Right atrium auricular region (tissue), 2 donors: ENCODE results near the gene RPS27. TPM values are rescaled to one million over a fixed set of nuclear protein-coding genes. Genes with fewer than 3 reads are reported as not detected.
"Not testable (repeated sequence)": the region's sequence is repeated elsewhere in the genome, so short reads cannot be mapped to it uniquely, and the experiment has no call there.

ENCODE experiments used
- DNase-seq: peaks from one replicate; pipeline ENCODE4 v3.0.0-alpha.2; 2019; ENCODE audit warnings: low spot score
- H3K27ac ChIP-seq, 2 donors: fragments of 200-600 bp; sonication (generic); 1 replicate in 1 of 2; 2 replicates in 1 of 2; pipeline ENCODE4 v1.5.1; 2016 to 2019
- H3K27me3 ChIP-seq, 2 donors: fragments of 200-600 bp; sonication (generic); one replicate each; pipeline versions ENCODE4 v1.5.1 to v1.6.0; 2017 to 2019
- H3K36me3 ChIP-seq: fragments of 200-600 bp; sonication (generic); one replicate; pipeline ENCODE4 v1.5.1; 2016
- H3K4me1 ChIP-seq, 2 donors: fragments of 200-600 bp; sonication (generic); one replicate each; pipeline versions ENCODE4 v1.5.1 to v1.6.0; 2017 to 2019
- H3K4me3 ChIP-seq, 2 donors: fragments of 200-600 bp; sonication (generic); 1 replicate in 1 of 2; 2 replicates in 1 of 2; pipeline ENCODE4 v1.5.1; 2017 to 2019; ENCODE audit warnings: mild to moderate bottlenecking in 1 of 2, moderate library complexity in 1 of 2
- H3K9me3 ChIP-seq, 2 donors: fragments of 200-600 bp; sonication (generic); one replicate each; pipeline ENCODE4 v1.5.1; 2019
- microRNA-seq, 2 donors: library from miRNA; unstranded; fragments of <30 nt; microRNA quantifications; one replicate each; pipeline ENCODE4, GENCODE V29; 2016 to 2017; ENCODE audit warnings: borderline number of aligned reads in 2 of 2, borderline replicate concordance in 1 of 2
- total RNA-seq, 2 donors: library from RNA; depleted of rRNA; stranded (reverse); fragments of >200 nt; gene quantifications; one replicate each; pipeline ENCODE4 v1.1.0, GENCODE V29; 2016
- TF ChIP-seq, protein P1 (sequence below), 2 donors: fragments of 200-600 bp; sonication (generic); IDR thresholded peaks; one replicate each; pipeline ENCODE4 v1.5.1; 2019; ENCODE audit warnings: antibody characterized with exemption in 2 of 2

RPS27 gene
- total RNA-seq, 2 donors from 2014 or later = 709 to 1,582 TPM

- H3K4me3 ChIP-seq = no peak overlapping the region
- H3K27ac ChIP-seq = no peak overlapping the region
- H3K27me3 ChIP-seq = no peaks in the 10 kb centered on the region
- H3K4me1 ChIP-seq = no peaks in the 10 kb centered on the region
- DNase-seq = no peak
- no peaks in the 10 kb centered on the region for H3K36me3 ChIP-seq
- no peaks in the 10 kb centered on the region for H3K9me3 ChIP-seq
- TF ChIP-seq, protein P1, sequence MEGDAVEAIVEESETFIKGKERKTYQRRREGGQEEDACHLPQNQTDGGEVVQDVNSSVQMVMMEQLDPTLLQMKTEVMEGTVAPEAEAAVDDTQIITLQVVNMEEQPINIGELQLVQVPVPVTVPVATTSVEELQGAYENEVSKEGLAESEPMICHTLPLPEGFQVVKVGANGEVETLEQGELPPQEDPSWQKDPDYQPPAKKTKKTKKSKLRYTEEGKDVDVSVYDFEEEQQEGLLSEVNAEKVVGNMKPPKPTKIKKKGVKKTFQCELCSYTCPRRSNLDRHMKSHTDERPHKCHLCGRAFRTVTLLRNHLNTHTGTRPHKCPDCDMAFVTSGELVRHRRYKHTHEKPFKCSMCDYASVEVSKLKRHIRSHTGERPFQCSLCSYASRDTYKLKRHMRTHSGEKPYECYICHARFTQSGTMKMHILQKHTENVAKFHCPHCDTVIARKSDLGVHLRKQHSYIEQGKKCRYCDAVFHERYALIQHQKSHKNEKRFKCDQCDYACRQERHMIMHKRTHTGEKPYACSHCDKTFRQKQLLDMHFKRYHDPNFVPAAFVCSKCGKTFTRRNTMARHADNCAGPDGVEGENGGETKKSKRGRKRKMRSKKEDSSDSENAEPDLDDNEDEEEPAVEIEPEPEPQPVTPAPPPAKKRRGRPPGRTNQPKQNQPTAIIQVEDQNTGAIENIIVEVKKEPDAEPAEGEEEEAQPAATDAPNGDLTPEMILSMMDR (IDR thresholded peaks at IDR 0.05) = no peak
Observed at GRCh38 chr1:154019269-154019668, 28.7 kb downstream of the RPS27 start.

DNA sequence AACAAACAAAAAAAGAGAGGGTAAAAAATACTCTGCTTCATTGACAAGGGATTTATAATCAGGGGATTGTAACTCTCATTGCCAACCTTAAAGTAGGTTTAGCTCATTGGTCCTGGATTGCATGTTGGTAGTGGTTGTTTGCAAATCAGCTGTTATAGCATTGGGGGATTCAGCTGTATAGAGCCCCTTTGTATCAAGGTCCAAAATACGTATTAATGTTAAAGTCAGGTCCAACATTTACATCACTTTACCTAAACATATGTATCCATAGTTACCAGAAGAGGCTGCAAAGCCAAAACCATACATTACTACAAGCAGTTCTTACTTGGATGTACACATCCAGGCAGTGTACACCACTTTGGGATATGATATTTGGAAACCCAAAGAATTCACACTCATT lies 29.4 kb downstream of the RPS27 start:
- DNase-seq = no peak
- no peaks in the 10 kb centered on the region for H3K4me1 ChIP-seq
- H3K4me3 ChIP-seq = no peak overlapping the region
- TF ChIP-seq, protein P1 (IDR thresholded peaks at IDR 0.05) = no peak
- no peaks in the 10 kb centered on the region for H3K36me3 ChIP-seq
- no peaks in the 10 kb centered on the region for H3K9me3 ChIP-seq
- H3K27ac ChIP-seq = no peak overlapping the region
- H3K27me3 ChIP-seq = no peaks in the 10 kb centered on the region

DNA sequence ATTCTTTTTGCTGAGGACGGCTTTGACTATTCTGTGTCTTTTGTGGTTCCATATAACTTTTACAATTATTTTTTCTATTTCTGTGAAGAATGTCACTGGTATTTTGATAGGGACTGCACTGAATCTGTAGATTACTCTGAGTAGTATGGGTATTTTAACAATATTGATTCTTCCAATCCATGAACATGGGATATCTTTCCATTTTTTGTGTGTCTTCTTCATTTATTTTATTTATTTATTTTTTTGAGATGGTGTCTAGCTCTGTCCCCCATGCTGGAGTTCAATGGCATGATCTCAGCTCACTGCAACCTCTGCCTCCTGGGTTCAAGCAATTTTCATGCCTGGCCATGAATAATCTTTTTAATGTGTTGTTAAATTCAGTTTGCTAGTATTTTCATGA lies 43.1 kb downstream of the RPS27 start:
- not testable (repeated sequence) for H3K36me3 ChIP-seq, H3K27ac ChIP-seq, H3K4me3 ChIP-seq, H3K4me1 ChIP-seq, DNase-seq, H3K27me3 ChIP-seq
- peaks cover 0 to 16% of the 10 kb centered on the region in 2 donors for H3K9me3 ChIP-seq

Small RNA genes within 50 kb of the gene (microRNA-seq; reads per million reads assigned to microRNA genes)
- gene MIR6737 = 0 to 0.71 reads per million in 2 donors

Other genes with a start within 250 kb of the RPS27 start
- 10 to 100 TPM in 1 of 2 donors, 1 to 10 TPM in 1; 9.9 to 20.1 TPM for gene SLC27A3, start 215.4 kb upstream of the RPS27 start, total RNA-seq
- gene GATAD2B, start 67.8 kb upstream of the RPS27 start, total RNA-seq = 10 to 100 TPM; 18.7 to 32.7 TPM
- 10 to 100 TPM; 22.0 to 26.6 TPM for gene DENND4B, start 44.0 kb upstream of the RPS27 start, total RNA-seq
- gene CRTC2, start 32.1 kb upstream of the RPS27 start, total RNA-seq = 10 to 100 TPM; 10.5 to 14.3 TPM
- gene SLC39A1, start 27.2 kb upstream of the RPS27 start, total RNA-seq = 10 to 100 TPM; 56.7 to 95.4 TPM
- gene CREB3L4, start 22.9 kb upstream of the RPS27 start, total RNA-seq = 1 to 10 TPM; 4.9 to 5.6 TPM
- 100 to 1,000 TPM; 168 to 248 TPM for gene JTB, start 13.1 kb upstream of the RPS27 start, total RNA-seq
- gene RAB13, start 4.4 kb upstream of the RPS27 start, total RNA-seq = 10 to 100 TPM; 25.7 to 34.8 TPM
- under 1 TPM in 1 of 2 donors, not detected in 1; 0.28 TPM for gene NUP210L, start 164.3 kb downstream of the RPS27 start, total RNA-seq
- gene TPM3, start 201.3 kb downstream of the RPS27 start, total RNA-seq = 100 to 1,000 TPM; 469 to 975 TPM
- gene CFAP141, start 215.6 kb downstream of the RPS27 start, total RNA-seq = not detected
- gene UBAP2L, start 230.2 kb downstream of the RPS27 start, total RNA-seq = 10 to 100 TPM; 48.9 to 58.6 TPM